GM23248 (cell line): Measurements from ENCODE around the gene SGCA.

Source experiments
- EZH2 ChIP-seq: fragments of 200-600 bp; sonication (generic); IDR thresholded peaks from 2 replicates; pipeline ENCODE4 v1.6.1; 2018; ENCODE audit warnings: antibody characterized with exemption, mild to moderate bottlenecking; ENCODE audit not compliant: insufficient read depth, poor library complexity, severe bottlenecking
- EZH2phosphoT487 ChIP-seq: fragments of 200-600 bp; sonication (generic); IDR thresholded peaks from 2 replicates; pipeline ENCODE4 v1.6.1; 2018; ENCODE audit warnings: antibody characterized with exemption, moderate library complexity, mild to moderate bottlenecking, low read depth; ENCODE audit not compliant: insufficient read depth

- no peak for TF ChIP-seq EZH2
- TF ChIP-seq EZH2phosphoT487: no peak
These were observed 21.6 kb downstream of the SGCA start for GRCh38 chr17:50187394-50187725.
